GM21576 (cell line): ENCODE measurements around the gene PGGHG.
"Not testable (repeated sequence)": the region's sequence is repeated elsewhere in the genome, so short reads cannot be mapped to it uniquely, and the experiment has no call there.

ENCODE experiments used
- ATAC-seq: cut with Tn5 transposase; IDR thresholded peaks from one replicate; pipeline ENCODE4 v1.9.1; 2021; ENCODE audit warnings: mild to moderate bottlenecking, moderate library complexity; ENCODE audit not compliant: unreplicated experiment

Gene PGGHG

GRCh38 chr11:284105-285020 lies 4.6 kb upstream of the PGGHG start:
- no peak for ATAC-seq

GRCh38 chr11:285021-285893 lies 3.7 kb upstream of the PGGHG start:
- no peak for ATAC-seq

DNA sequence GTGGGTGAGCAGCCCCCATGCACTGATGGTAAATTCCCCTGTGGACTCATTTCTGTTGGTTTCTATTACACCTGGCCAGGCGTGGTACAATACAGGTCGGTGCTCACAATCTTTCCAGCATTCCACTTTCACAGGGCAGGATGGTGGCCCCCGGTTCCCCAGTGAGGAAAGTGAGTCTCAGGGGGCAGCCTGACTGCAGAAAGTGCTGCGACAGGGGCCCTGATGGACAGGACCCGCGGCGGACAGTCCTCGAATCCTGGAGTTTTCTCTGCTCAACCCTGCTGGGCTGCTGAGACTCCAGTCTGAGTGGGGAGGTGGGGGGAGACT lies 3.1 kb upstream of the PGGHG start:
- ATAC-seq, result no peak

DNA sequence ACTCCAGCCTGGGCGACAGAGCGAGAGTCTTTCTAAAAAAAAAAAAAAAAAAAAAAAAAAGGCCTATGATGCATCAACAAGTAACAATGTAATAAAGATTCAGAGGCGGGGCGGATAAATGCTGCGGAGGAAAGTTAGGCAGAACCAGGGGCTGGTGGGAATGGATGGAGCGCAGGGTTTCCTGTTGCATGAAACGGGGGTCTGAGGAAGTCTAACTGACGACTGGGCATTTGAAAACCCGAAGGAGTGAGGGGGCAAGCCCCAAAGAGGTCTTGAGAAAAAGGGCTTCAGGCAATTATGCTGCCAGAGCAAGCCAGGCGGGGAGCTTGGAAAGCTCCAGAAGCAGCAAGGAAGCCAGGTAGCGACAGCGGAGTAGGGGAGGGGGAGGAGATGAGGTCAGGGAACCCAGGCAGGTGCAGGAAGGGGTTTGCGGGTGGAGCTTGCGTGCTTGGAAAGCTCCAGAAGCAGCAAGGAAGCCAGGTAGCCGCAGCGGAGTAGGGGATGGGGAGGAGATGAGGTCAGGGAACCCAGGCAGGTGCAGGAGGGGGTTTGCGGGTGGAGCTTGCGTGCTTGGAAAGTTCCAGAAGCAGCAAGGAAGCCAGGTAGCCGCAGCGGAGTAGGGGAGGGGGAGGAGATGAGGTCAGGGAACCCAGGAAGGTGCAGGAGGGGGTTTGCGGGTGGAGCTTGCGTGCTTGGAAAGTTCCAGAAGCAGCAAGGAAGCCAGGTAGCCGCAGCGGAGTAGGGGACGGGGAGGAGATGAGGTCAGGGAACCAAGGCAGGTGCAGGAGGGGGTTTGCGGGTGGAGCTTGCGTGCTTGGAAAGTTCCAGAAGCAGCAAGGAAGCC lies 1.7 kb upstream of the PGGHG start:
- not testable (repeated sequence) for ATAC-seq

DNA sequence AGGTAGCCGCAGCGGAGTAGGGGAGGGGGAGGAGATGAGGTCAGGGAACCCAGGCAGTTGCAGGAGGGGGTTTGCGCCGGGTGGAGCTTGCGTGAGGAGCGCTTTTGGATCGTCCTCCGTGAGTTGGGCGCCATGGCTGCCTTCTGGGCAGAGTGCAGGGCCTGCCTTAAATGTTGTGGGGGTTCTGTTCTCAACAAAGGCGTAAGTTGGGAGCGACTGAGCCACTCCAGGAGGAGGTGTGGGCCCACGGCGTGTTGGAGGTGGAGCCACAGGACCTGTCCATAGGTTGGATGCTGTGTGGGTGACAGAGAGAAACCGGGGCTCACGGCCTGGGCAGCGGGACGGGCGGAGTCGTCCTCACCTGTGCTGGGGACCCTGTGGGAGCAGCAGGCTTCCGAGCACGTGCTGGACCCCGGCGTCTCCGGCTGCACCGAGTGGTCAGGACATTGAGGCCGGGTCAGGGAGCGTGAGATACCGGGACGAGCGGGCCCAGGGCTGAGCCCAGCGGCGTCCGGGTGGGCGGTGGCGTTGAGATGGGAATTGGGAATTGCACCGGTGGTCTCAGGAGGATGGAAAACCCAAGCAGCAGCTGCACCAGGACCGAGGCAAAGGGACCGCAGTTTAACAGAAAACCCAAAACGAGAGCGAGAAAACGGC lies 977 bp upstream of the PGGHG start:
- no peak for ATAC-seq

DNA sequence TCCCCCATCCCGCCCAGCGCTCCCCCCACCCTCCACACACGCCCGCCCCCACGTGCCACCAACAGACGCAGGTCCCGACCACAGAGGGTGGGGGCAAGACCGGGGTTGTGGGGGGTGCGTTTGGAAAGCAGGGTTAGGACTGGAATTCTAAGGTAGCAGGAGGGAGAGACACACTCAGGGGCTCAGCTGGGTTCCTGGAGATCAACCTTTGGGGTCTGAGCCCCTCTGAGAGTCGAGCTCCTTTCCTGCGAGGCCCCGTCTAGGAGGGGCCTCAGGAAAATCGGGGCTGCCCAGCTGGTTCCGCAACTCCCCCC lies 429 bp downstream of the PGGHG start:
- no peak for ATAC-seq

GRCh38 chr11:289712-290620 lies 1.0 kb downstream of the PGGHG start:
- no peak for ATAC-seq

DNA sequence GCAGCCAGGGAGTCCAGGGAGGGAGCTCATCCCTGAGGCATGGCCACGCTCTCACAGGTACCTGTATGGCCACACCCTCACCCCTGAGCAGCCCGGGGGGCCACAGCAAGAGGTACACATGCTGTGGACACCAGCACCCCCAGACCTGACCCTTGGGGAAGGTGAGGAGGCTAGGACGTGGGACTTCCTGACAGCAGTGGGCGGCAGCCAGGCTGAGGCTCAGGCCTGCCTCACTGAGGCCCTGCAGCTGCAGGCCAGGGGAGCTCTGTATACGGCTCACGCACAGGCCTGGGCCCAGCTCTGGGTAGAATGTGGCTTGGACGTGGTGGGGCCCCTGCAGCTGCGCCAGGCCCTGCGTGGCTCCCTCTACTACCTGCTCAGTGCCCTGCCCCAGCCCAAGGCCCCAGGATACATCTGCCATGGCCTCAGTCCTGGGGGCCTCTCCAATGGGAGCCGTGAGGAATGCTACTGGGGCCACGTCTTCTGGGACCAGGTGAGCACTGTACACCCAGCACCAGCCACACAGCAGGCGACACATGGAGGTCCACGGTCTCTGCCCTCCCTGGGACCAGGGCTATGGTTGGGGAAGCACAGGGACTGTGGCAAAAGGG lies 1.8 kb downstream of the PGGHG start:
- ATAC-seq, result no peak

- ATAC-seq, result no peak
Measured at GRCh38 chr11:291281-292210, 2.6 kb downstream of the PGGHG start.

GRCh38 chr11:292211-293121 lies 3.5 kb downstream of the PGGHG start:
- ATAC-seq, result no peak

DNA sequence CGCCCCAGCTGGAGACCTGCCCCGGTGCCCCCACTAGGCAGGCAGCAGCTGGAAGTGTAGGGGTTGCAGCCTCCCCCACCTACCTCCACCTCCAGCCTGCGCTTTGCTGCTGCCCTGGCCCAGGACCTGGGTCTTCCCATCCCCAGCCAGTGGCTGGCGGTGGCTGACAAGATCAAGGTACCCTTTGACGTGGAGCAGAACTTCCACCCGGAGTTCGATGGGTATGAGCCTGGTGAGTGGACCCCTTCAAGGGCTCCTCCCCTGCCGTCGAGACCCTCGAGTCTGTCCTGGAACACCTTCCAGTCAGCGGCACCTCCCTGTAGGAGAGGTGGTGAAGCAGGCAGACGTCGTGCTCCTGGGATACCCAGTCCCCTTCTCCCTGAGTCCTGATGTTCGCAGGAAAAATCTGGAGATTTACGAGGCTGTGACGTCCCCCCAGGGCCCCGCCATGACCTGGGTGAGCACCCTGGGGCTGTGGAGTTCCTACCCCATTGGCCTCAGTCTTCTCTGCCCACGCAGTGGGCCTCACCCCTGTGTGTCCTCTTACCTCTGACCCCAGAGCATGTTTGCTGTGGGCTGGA lies 4.4 kb downstream of the PGGHG start:
- ATAC-seq, result no peak

DNA sequence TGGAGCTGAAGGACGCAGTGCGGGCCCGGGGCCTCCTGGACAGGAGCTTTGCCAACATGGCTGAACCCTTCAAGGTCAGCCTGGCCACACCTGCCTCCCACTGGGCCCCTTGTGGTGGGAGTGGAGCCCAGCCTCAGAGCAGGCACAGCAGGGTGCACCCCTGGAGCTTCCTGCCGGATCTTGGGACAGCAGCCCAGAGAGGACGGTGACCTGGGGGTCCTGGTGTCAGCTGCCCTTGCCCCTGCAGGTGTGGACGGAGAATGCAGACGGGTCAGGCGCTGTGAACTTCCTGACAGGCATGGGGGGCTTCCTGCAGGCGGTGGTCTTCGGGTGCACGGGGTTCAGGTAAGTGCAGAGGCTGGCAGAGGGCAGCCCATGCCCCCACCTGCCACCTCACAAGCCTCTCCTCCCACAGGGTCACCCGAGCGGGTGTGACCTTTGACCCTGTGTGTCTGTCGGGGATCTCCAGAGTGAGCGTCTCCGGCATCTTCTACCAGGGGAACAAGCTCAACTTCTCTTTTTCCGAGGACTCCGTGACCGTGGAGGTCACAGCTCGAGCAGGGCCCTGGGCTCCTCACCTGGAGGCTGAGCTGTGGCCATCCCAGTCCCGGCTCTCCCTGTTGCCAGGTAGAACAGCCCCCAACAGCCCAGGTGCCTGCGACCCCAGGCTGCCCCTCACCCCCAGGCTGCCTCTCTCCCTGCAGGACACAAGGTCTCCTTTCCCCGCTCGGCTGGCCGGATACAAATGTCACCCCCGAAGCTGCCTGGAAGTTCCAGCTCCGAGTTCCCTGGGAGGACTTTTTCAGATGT lies 5.1 kb downstream of the PGGHG start:
- ATAC-seq, result no peak

DNA sequence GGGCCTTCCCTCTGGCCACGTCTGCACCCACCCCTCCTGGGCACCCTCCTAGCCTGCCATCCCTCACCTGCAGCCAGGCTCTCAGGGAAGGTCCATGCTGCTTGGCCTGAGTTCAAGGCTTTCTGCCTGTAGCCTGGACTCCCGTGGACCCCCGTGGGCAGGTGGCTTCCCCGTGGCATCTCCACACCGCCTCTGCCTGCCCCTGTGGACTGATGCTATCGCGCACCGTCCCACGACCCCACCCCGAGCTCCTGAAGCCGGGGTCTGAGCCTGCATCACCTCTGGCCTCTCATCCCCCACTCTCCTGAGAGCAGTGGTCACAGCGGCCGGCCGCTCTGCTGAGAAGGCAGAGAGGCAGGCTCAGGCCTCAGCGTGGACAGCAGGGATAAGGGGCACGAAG lies 5.9 kb downstream of the PGGHG start:
- no peak for ATAC-seq

DNA sequence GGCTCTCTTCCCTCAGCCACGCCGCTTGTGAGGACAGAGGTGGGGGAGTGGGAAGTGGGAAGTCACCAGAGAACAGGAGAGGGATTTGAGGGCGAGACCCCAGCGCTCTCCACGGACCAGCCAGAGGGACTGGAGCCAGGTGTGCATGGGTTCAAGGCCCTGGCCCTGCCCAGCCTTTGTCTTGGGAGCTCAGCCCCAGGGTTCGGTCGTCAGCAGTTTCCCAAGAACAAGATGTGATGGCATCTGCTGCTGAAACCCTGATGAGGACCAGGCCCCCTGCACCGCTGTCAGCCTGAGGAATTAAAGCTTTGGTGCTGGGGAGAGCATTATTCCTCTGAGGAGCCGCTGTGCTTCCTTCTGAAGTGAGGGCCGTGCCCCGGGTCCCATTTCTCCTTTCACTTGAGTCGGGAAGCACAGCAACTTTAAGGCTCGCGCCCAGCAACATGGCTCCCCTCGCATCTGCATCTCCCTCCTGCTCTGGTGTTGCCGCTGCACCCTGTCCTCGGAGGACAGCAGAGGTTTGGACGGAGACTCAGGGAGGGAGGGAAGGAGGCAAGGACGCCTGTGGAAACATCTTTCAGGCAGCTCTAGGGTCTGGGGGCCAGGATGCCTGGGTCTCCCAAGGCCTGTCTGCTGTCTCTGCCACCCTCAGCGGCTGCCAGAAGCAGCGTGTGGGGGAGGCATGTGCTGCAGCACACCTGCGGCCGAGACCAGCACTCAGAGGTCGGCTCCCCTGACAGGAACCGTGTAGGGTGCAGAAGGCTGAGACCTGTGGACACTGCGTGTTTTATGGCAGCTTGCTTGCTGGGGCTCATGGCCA lies 6.6 kb downstream of the PGGHG start:
- ATAC-seq, result no peak
